Parathyroid adenoma (tissue), 2 donors: ENCODE results near the gene ST7.

ENCODE experiments used
- H2AFZ ChIP-seq: fragments of 300-600 bp; sonication (generic); one replicate; pipeline ENCODE4 v1.7.0; 2017; ENCODE audit warnings: antibody characterized with exemption, mild to moderate bottlenecking
- H3K27ac ChIP-seq: fragments of 300-600 bp; sonication (generic); one replicate; pipeline ENCODE4 v1.7.0; 2017
- H3K27me3 ChIP-seq: fragments of 300-600 bp; sonication (generic); one replicate; pipeline ENCODE4 v1.7.0; 2017; ENCODE audit warnings: low read length; ENCODE audit not compliant: control insufficient read depth, insufficient read depth
- H3K36me3 ChIP-seq: fragments of 300-600 bp; sonication (generic); one replicate; pipeline ENCODE4 v1.7.0; 2017; ENCODE audit warnings: low read length; ENCODE audit not compliant: control insufficient read depth, insufficient read depth
- H3K4me1 ChIP-seq: fragments of 300-600 bp; sonication (generic); one replicate; pipeline ENCODE4 v1.7.0; 2017; ENCODE audit warnings: control low read depth
- H3K4me2 ChIP-seq: fragments of 300-600 bp; sonication (generic); one replicate; pipeline ENCODE4 v1.7.0; 2017; ENCODE audit warnings: low read length
- H3K4me3 ChIP-seq: fragments of 300-600 bp; sonication (generic); one replicate; pipeline ENCODE4 v1.7.0; 2017; ENCODE audit warnings: low read depth, low read length
- H3K79me2 ChIP-seq: fragments of 300-600 bp; sonication (generic); one replicate; pipeline ENCODE4 v1.7.0; 2017; ENCODE audit warnings: control low read depth
- H3K9ac ChIP-seq: fragments of 300-600 bp; sonication (generic); one replicate; pipeline ENCODE4 v1.7.0; 2017; ENCODE audit warnings: mild to moderate bottlenecking
- H3K9me3 ChIP-seq: fragments of 300-600 bp; sonication (generic); one replicate; pipeline ENCODE4 v1.7.0; 2017; ENCODE audit warnings: low read length; ENCODE audit not compliant: control insufficient read depth
- TF ChIP-seq, protein P1 (sequence below): fragments of 300-600 bp; sonication (generic); IDR thresholded peaks from one replicate; pipeline ENCODE4 v1.7.0; 2017; ENCODE audit warnings: antibody characterized with exemption, mild to moderate bottlenecking
- donor health status: primary hyperparathyroidism.

The ST7 gene

DNA sequence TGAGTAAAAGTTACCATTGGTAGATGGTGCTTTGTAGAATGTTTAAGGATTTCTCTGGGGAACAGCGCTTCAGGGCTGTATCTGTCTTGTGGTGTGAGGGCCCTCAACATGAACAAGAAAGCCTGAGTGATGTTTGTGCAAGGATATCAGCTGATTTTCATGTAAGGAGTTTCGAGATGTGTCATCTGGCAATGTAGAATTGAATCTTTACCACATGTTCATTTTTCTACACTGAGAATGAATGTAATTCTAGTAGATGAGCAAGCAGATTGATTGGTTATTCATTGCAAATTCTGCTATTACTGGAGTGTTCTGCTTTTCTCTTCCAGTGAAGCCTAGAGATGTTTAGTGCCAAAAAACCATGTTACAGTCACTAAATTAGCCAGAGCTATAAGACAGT, 87.7 kb downstream of the ST7 start:
- H3K4me1 ChIP-seq, result peaks cover 3% of the 10 kb centered on the region

GRCh38 chr7:117041822-117042221, 88.5 kb downstream of the ST7 start:
- H3K4me3 ChIP-seq, result no peak overlapping the region
- no peak overlapping the region for H3K4me2 ChIP-seq
- no peaks in the 10 kb centered on the region for H3K9me3 ChIP-seq
- H3K27me3 ChIP-seq, result no peaks in the 10 kb centered on the region
- no peak overlapping the region for H3K27ac ChIP-seq
- TF ChIP-seq, protein P1, sequence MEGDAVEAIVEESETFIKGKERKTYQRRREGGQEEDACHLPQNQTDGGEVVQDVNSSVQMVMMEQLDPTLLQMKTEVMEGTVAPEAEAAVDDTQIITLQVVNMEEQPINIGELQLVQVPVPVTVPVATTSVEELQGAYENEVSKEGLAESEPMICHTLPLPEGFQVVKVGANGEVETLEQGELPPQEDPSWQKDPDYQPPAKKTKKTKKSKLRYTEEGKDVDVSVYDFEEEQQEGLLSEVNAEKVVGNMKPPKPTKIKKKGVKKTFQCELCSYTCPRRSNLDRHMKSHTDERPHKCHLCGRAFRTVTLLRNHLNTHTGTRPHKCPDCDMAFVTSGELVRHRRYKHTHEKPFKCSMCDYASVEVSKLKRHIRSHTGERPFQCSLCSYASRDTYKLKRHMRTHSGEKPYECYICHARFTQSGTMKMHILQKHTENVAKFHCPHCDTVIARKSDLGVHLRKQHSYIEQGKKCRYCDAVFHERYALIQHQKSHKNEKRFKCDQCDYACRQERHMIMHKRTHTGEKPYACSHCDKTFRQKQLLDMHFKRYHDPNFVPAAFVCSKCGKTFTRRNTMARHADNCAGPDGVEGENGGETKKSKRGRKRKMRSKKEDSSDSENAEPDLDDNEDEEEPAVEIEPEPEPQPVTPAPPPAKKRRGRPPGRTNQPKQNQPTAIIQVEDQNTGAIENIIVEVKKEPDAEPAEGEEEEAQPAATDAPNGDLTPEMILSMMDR, result no peak
- no peak overlapping the region for H3K9ac ChIP-seq
- no peaks in the 10 kb centered on the region for H3K4me1 ChIP-seq
- H3K36me3 ChIP-seq, result no peaks in the 10 kb centered on the region
- no peak overlapping the region for H2AFZ ChIP-seq
- peaks cover 7% of the 10 kb centered on the region for H3K79me2 ChIP-seq

More for the DNA sequence above, 87.7 kb downstream of the ST7 start:
- Histone ChIP-seq H3K79me2 (peaks cover 7% of the 10 kb centered on the region), H3K9ac (no peak overlapping the region), H3K4me2 (no peak overlapping the region), H3K4me3 (no peak overlapping the region), H3K9me3 (no peaks in the 10 kb centered on the region), H2AFZ (no peak overlapping the region), H3K36me3 (no peaks in the 10 kb centered on the region), H3K27me3 (no peaks in the 10 kb centered on the region), H3K27ac (no peak overlapping the region)
- TF ChIP-seq, protein P1, result no peak

DNA sequence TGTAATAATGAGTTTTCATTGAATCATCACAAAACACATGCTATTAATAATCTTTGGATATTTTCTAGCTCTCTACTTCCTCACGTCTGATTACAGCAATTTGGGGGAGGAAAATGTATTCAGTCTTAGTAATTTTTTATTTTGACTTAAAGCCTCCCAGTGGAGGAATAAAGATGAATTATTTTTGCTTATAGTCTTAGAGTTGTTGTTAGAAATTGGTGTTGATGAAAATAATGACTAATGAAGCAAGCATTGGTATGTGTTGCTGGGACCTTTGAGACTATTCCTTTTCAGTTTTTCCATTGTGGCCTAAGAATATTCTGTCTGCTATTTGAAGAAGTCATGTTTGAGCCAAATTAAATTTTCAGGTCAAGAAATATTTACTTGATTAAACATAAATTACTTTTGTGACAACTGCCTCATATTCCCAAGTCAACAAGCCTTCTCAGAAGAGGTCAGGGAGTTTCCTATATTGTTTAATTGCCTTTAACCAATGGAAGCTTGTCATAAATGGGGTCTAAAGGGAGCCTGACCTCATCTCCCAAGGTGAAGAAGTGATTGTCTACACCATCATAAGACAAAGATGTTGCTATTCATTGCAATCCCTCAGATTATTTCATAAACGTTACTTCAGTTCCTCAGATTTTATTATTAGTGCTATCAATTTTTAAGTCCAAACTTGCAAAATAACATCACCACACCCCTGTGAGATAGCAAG, 90.0 kb downstream of the ST7 start:
- H2AFZ ChIP-seq, result no peak overlapping the region
- H3K27me3 ChIP-seq, result no peaks in the 10 kb centered on the region
- no peak overlapping the region for H3K4me3 ChIP-seq
- H3K36me3 ChIP-seq, result no peaks in the 10 kb centered on the region
- H3K4me1 ChIP-seq, result no peaks in the 10 kb centered on the region
- peaks cover 7% of the 10 kb centered on the region for H3K79me2 ChIP-seq
- H3K9me3 ChIP-seq, result no peaks in the 10 kb centered on the region
- no peak overlapping the region for H3K9ac ChIP-seq
- H3K4me2 ChIP-seq, result no peak overlapping the region
- no peak overlapping the region for H3K27ac ChIP-seq
- TF ChIP-seq, protein P1, result no peak

GRCh38 chr7:117044664-117045063, 91.4 kb downstream of the ST7 start:
- Histone ChIP-seq H3K9me3 (no peaks in the 10 kb centered on the region), H3K4me1 (no peaks in the 10 kb centered on the region), H3K27ac (no peak overlapping the region)

More at GRCh38 chr7:117044664-117045063, 91.4 kb downstream of the ST7 start:
- no peaks in the 10 kb centered on the region for H3K27me3 ChIP-seq
- H3K9ac ChIP-seq, result no peak overlapping the region
- H2AFZ ChIP-seq, result no peak overlapping the region
- H3K4me3 ChIP-seq, result no peak overlapping the region
- peaks cover 11% of the 10 kb centered on the region for H3K79me2 ChIP-seq
- no peaks in the 10 kb centered on the region for H3K36me3 ChIP-seq
- TF ChIP-seq, protein P1, result no peak
- no peak overlapping the region for H3K4me2 ChIP-seq
